Astrocyte (in vitro differentiated cells and primary cell): ENCODE results near the gene ZBTB7C.

Experiments used
- CTCF ChIP-seq: IDR thresholded peaks from 2 replicates; pipeline ENCODE4 v1.5.1; 2011; ENCODE audit warnings: low read depth, mild to moderate bottlenecking, inconsistent platforms, low read length, moderate library complexity; ENCODE audit not compliant: insufficient read depth
- EZH2 ChIP-seq: IDR thresholded peaks from 2 replicates; pipeline ENCODE4 v1.6.1; 2012; ENCODE audit warnings: mild to moderate bottlenecking, low read length, inconsistent platforms; ENCODE audit not compliant: insufficient read depth

DNA sequence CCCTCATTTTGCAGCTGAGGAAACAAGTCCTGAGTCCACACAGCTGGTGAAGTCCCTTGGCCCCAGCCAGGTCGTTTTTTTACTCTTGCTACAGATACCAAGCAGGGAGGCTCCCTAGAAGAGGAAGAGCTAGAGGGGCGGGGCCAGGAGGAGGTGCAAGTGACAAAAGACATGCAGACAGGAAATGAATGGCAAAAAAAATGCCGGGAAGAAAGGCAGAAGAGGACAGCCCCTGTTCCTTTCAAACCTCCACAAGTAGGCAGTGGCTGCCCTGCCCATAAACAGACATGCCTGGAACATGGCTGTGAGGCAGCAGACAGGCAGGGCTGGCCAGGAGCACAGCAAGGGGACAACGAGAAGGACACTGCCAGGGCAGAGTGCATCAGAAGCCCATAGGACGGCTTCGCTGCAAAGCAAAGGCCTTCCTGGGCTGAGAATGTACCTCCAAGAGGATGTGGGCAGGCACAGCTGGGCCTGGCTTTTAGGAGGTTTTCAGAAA is 108.7 kb downstream of the ZBTB7C start:
- TF ChIP-seq CTCF (no peak), EZH2 (no peak)
